IPS DF 6.9 (cell line): ENCODE data around the gene DOHH.

Source experiments
- DNase-seq: peaks from one replicate; pipeline ENCODE4 v3.0.0-alpha.2; 2013; ENCODE audit warnings: low read depth, low spot score
- H3K27ac ChIP-seq: one replicate; pipeline ENCODE4 v1.5.1; 2013; ENCODE audit warnings: low read length, control low read depth
- H3K27me3 ChIP-seq: 2 replicates; pipeline ENCODE4 v1.6.1; 2013; ENCODE audit warnings: mild to moderate bottlenecking, low read length; ENCODE audit not compliant: control insufficient read depth, insufficient read depth
- H3K36me3 ChIP-seq: 2 replicates; pipeline ENCODE4 v1.6.1; 2013; ENCODE audit warnings: low read length; ENCODE audit not compliant: control insufficient read depth, insufficient read depth
- H3K4me1 ChIP-seq: 2 replicates; pipeline ENCODE4 v1.6.1; 2013; ENCODE audit warnings: low read length; ENCODE audit not compliant: control insufficient read depth, insufficient read depth
- H3K4me3 ChIP-seq: 2 replicates; pipeline ENCODE4 v1.5.1; 2013; ENCODE audit warnings: mild to moderate bottlenecking, low read length
- H3K9me3 ChIP-seq: 2 replicates; pipeline ENCODE4 v1.6.1; 2013; ENCODE audit warnings: low read length, inconsistent platforms; ENCODE audit not compliant: control insufficient read depth, insufficient read depth
- WGBS: extraction: QIAGEN DNeasy Blood & Tissue Kit; methylation state at CpG from one replicate; pipeline ENCODE4 v1.1.7; 2013; ENCODE audit warnings: mixed read lengths, missing lambda C conversion rate; ENCODE audit not compliant: insufficient read length, insufficient coverage; 5-methylcytosine and 5-hydroxymethylcytosine counted together

Gene DOHH

GRCh38 chr19:3492131-3492839 lies 8.2 kb downstream of the DOHH start:
- Histone ChIP-seq H3K36me3 (peaks cover 22% of the 10 kb centered on the region), H3K27ac (no peak overlapping the region), H3K9me3 (no peaks in the 10 kb centered on the region), H3K4me3 (no peak overlapping the region), H3K4me1 (no peaks in the 10 kb centered on the region), H3K27me3 (no peaks in the 10 kb centered on the region)
- WGBS: no CpG with 5 or more reads among the region's 45 CpGs
- no peak for DNase-seq

DNA sequence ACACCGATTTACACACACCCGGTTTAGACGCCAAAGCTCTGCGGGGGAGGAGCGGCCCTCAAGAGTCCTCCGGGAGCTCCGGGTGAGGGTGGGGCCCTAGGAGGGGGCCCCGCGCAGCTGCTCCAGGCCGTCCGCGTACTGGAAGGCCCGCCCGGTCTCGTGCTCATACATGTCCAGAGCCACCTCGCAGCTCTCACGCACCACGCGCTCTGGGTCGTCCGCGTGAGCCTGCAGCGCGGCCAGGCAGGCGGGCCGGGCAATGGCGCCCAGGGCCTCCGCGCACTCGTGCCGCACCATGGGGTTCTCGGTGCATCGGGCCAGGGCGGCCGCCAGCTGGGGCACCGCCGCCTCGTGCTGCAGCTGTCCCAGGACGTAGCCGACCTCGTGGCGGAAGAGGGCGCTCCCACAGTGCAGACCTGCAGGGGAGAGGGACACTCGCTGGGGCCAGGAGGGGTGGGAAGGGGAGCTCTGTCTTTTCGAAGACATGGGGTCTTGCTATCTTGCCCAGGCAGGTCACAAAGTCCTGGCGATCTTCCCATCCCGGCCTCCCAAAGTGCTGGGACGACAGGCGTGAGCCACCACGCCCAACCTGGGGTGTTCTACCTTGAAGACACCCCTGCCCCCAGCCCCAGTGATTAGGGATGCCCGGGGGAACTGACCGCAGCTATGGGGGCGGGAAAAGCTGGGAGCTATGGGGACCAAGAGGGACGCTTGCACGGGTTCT lies 8.9 kb downstream of the DOHH start:
- Histone ChIP-seq H3K36me3 (peaks cover 22% of the 10 kb centered on the region), H3K4me1 (no peaks in the 10 kb centered on the region), H3K27ac (no peak overlapping the region), H3K27me3 (no peaks in the 10 kb centered on the region), H3K9me3 (no peaks in the 10 kb centered on the region), H3K4me3 (no peak overlapping the region)
- no CpG with 5 or more reads among the region's 55 CpGs for WGBS
- DNase-seq: no peak

DNA sequence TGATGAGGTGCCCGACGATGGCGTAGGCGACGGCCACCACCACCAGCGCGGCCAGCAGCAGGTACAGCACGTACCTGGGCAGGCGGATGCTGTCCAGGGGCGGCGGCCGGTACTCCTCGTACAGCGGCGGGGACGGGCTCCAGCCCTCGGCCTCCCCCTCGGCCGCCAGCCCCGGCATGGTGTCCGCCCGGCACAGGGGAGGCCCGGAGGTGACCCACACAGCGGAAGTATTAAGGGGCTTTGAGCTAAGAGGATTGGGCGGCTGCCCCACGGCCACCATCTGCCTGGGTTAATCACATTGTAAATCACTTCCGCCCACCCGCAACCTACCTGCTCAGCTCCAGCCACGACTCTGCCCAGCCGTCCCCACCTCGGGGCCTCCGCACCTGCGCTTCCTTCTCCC lies 17.2 kb downstream of the DOHH start, which contains the start of gene SMIM44:
Gene SMIM44, minus strand, starts transcription at position 216 of the 403 bp plus-strand sequence. Its CDS starts 38 bp downstream, at position 178.
- Histone ChIP-seq H3K27ac (no peak within 1 kb of the TSS), H3K27me3 (no peaks in the 10 kb centered on the region), H3K9me3 (no peaks in the 10 kb centered on the region), H3K4me1 (0 out of 2 replicates have a peak, but pooled peaks cover 2% of the 10 kb centered on the region), H3K4me3 (no peak within 1 kb of the TSS), H3K36me3 (no peaks in the 10 kb centered on the region)
- no peak for DNase-seq
- WGBS: no CpG with 5 or more reads among the region's 33 CpGs

- DNase-seq: no peak
- Histone ChIP-seq H3K27me3 (no peaks in the 10 kb centered on the region), H3K27ac (no peak overlapping the region), H3K36me3 (no peaks in the 10 kb centered on the region), H3K4me1 (0 out of 2 replicates have a peak, but pooled peaks cover 2% of the 10 kb centered on the region), H3K9me3 (no peaks in the 10 kb centered on the region), H3K4me3 (no peak overlapping the region)
- no CpG with 5 or more reads among the region's 49 CpGs for WGBS
Observed at GRCh38 chr19:3482507-3483225, 17.8 kb downstream of the DOHH start.

DNA sequence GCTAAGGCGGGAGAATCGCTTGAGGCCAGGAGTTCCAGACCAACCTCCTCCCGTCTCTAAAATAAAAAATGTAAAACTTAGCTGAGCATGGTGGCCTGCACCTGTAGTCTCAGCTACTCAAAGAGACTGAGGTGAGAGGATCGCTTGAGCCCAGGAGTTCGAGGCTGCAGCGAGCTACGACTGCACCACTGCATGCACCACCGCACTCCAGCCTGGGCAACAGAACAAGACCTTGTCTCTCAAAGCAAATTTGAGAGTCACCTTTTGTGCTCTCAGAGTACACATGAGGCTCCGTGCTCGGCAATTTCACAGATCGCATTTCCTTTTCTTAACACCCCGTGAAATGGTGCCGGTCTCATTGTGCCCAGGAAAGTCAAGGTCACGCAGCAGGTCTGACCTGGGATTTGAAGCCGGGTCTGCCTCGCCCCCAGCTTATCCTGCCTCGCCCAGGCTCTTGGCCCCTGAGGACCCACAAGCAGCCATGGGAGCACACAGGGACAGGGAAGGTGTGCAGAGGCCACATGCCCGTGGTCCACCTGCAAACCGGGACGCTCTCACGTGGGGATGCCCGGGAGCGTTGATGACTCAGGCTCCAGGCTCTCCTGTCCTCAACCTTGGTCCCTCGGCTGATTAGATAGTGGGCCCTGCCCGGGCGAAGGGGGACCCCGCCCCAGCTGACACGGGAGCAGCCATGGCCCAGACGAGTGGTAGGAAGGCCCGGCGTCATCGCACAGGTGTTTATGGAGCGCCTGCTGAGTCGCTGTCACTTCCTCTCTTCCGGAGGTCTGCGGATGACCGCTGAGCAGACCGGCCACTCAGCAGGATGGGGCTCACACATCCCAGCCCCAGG lies 19.0 kb downstream of the DOHH start:
- Histone ChIP-seq H3K27me3 (no peaks in the 10 kb centered on the region), H3K9me3 (no peaks in the 10 kb centered on the region), H3K4me1 (0 out of 2 replicates have a peak, but pooled peaks cover 2% of the 10 kb centered on the region), H3K36me3 (no peaks in the 10 kb centered on the region), H3K4me3 (no peak overlapping the region), H3K27ac (no peak overlapping the region)
- no peak for DNase-seq
- WGBS: no CpG with 5 or more reads among the region's 38 CpGs

- Histone ChIP-seq H3K9me3 (no peaks in the 10 kb centered on the region), H3K4me3 (peak within 1 kb of the TSS; percentile 17; the same call in 1 of the 2 replicates)
Observed at GRCh38 chr19:3480383-3481091, 19.9 kb downstream of the DOHH start, which contains the start of gene SMIM24. Gene SMIM24, minus strand, starts transcription at chr19:3480525. Its CDS starts 62 bp downstream, at chr19:3480463.

GRCh38 chr19:3479834-3480215 lies 20.6 kb downstream of the DOHH start:
- DNase-seq: no peak
- H3K36me3 ChIP-seq: no peaks in the 10 kb centered on the region
- no peaks in the 10 kb centered on the region for H3K9me3 ChIP-seq
- H3K27me3 ChIP-seq: no peaks in the 10 kb centered on the region
- no CpG with 5 or more reads among the region's 9 CpGs for WGBS
- no peak overlapping the region for H3K27ac ChIP-seq
- H3K4me3 ChIP-seq: no peak overlapping the region; the same call in 1 of the 2 replicates
- H3K4me1 ChIP-seq: 0 out of 2 replicates have a peak, but pooled peaks cover 2% of the 10 kb centered on the region

More at GRCh38 chr19:3480383-3481091, 19.9 kb downstream of the DOHH start, which contains the start of gene SMIM24:
- Histone ChIP-seq H3K27me3 (no peaks in the 10 kb centered on the region), H3K36me3 (no peaks in the 10 kb centered on the region), H3K4me1 (0 out of 2 replicates have a peak, but pooled peaks cover 2% of the 10 kb centered on the region), H3K27ac (no peak within 1 kb of the TSS)
- DNase-seq: no peak
- no CpG with 5 or more reads among the region's 27 CpGs for WGBS

GRCh38 chr19:3479177-3479833 lies 21.2 kb downstream of the DOHH start:
- Histone ChIP-seq H3K4me3 (no peak overlapping the region; the same call in 1 of the 2 replicates), H3K27me3 (no peaks in the 10 kb centered on the region), H3K36me3 (no peaks in the 10 kb centered on the region), H3K9me3 (no peaks in the 10 kb centered on the region), H3K27ac (no peak overlapping the region), H3K4me1 (0 out of 2 replicates have a peak, but pooled peaks cover 2% of the 10 kb centered on the region)
- no CpG with 5 or more reads among the region's 7 CpGs for WGBS
- no peak for DNase-seq
